K562 (cell line): Measurements from ENCODE around the gene DESI2. TPM values are rescaled to one million over a fixed set of nuclear protein-coding genes. Genes with fewer than 3 reads are reported as not detected.

Experiments
- CREB5 ChIP-seq: fragments of 250-450 bp; sonication (Bioruptor Pico); IDR thresholded peaks from 2 replicates; pipeline ENCODE4 v1.5.0; 2020; ENCODE audit warnings: mild to moderate bottlenecking
- polyA plus RNA-seq, 8 experiments: library from polyadenylated mRNA; depleted of rRNA in 4 of 8; stranded (reverse) in 5 of 8; unstranded in 3 of 8; fragments of >200 nt; fragmentation: Nextera tagmentation in 2 of 8; fragmentation: Illumina TruSeq in 1 of 8; extraction: Ambion mirVana in 2 of 8; extraction: Trizol in 1 of 8; gene quantifications; 2 replicates each; pipeline versions ENCODE4 v1.2.1 to v1.2.3, GENCODE V29; 2011 to 2014; ENCODE audit warnings: inconsistent platforms in 1 of 8, missing spikeins in 1 of 8
- small RNA-seq: library from RNA; depleted of rRNA; stranded (forward); fragments of <200 nt; gene quantifications from one replicate; pipeline ENCODE3, GENCODE V24; 2014
- total RNA-seq, 7 experiments: library from RNA; depleted of rRNA in 6 of 7; stranded (reverse); fragments of >200 nt in 6 of 7; fragmentation: Illumina TruSeq in 2 of 7; extraction: Trizol in 2 of 7; gene quantifications; 2 replicates each; pipeline versions ENCODE4 v1.2.1 to v1.2.3, GENCODE V29; 2011 to 2021; ENCODE audit warnings: low replicate concordance in 1 of 7

The DESI2 gene
- total and polyA plus RNA-seq, 9 of the 15 experiments (the other 6 are each of a cell fraction or from before 2014, with no cell fraction given) = 17.4 to 59.4 (median 38.4) TPM

GRCh38 chr1:244757091-244757939, 104.4 kb downstream of the DESI2 start (continued):
- TF ChIP-seq CREB5 (CRISPR knock-in tag) = no peak
- TF ChIP-seq, all 486 proteins: peak for 0

Small RNA genes within 50 kb of the gene (small RNA-seq; reads per million reads assigned to genes)
- not detected for gene AL451007.1

Other genes with a start within 250 kb of the DESI2 start
- 46.2 and 47.3 TPM in 2 replicates for gene ADSS2, start 201.2 kb upstream of the DESI2 start, total RNA-seq (2014; rRNA removed)
- gene ADSS2, start 201.2 kb upstream of the DESI2 start, total RNA-seq (2014; rRNA removed; fragmentation: Illumina TruSeq; extraction: Trizol) = 63.8 and 67.1 TPM in 2 replicates
- 60.7 and 63.1 TPM in 2 replicates for gene ADSS2, start 201.2 kb upstream of the DESI2 start, total RNA-seq (2015; rRNA removed; fragmentation: Illumina TruSeq; extraction: Trizol)
- 50.1 and 52.0 TPM in 2 replicates for gene ADSS2, start 201.2 kb upstream of the DESI2 start, total RNA-seq (2021)
- gene ADSS2, start 201.2 kb upstream of the DESI2 start, polyA plus RNA-seq (2011; rRNA removed) = 51.3 and 62.9 TPM in 2 replicates
- gene ADSS2, start 201.2 kb upstream of the DESI2 start, polyA plus RNA-seq (2014; fragmentation: Illumina TruSeq; extraction: Trizol) = 50.1 and 59.4 TPM in 2 replicates
- 10 to 100 TPM in 1 of 2 experiments, 1 to 10 TPM in 1; 8.8 to 13.7 TPM for gene ADSS2, start 201.2 kb upstream of the DESI2 start, polyA plus RNA-seq (2014; fragmentation: Nextera tagmentation; extraction: Ambion mirVana)
- gene ADSS2, start 201.2 kb upstream of the DESI2 start, polyA plus RNA-seq (2014; rRNA removed) = 61.4 and 61.9 TPM in 2 replicates
- not detected in 2 replicates for gene CATSPERE, start 191.9 kb upstream of the DESI2 start, total RNA-seq (2014; rRNA removed)
- 0.06 and 0.15 TPM in 2 replicates for gene CATSPERE, start 191.9 kb upstream of the DESI2 start, total RNA-seq (2014; rRNA removed; fragmentation: Illumina TruSeq; extraction: Trizol)
- gene CATSPERE, start 191.9 kb upstream of the DESI2 start, total RNA-seq (2015; rRNA removed; fragmentation: Illumina TruSeq; extraction: Trizol) = 0.07 and 0.11 TPM in 2 replicates
- not detected in 2 replicates for gene CATSPERE, start 191.9 kb upstream of the DESI2 start, total RNA-seq (2021)
- gene CATSPERE, start 191.9 kb upstream of the DESI2 start, polyA plus RNA-seq (2011; rRNA removed) = 0.06 and 0.23 TPM in 2 replicates
- 0.09 TPM in 1 of 2 replicates, not detected in the other for gene CATSPERE, start 191.9 kb upstream of the DESI2 start, polyA plus RNA-seq (2014; fragmentation: Illumina TruSeq; extraction: Trizol)
- gene CATSPERE, start 191.9 kb upstream of the DESI2 start, polyA plus RNA-seq (2014; fragmentation: Nextera tagmentation; extraction: Ambion mirVana) = under 1 TPM in 1 of 2 experiments, not detected in 1; 0.08 TPM
- gene CATSPERE, start 191.9 kb upstream of the DESI2 start, polyA plus RNA-seq (2014; rRNA removed) = 0.16 TPM in 1 of 2 replicates, not detected in the other
- 41.5 and 47.2 TPM in 2 replicates for gene COX20, start 182.5 kb downstream of the DESI2 start, total RNA-seq (2014; rRNA removed)
- 72.8 and 92.9 TPM in 2 replicates for gene COX20, start 182.5 kb downstream of the DESI2 start, total RNA-seq (2014; rRNA removed; fragmentation: Illumina TruSeq; extraction: Trizol)
- 77.9 and 84.3 TPM in 2 replicates for gene COX20, start 182.5 kb downstream of the DESI2 start, total RNA-seq (2015; rRNA removed; fragmentation: Illumina TruSeq; extraction: Trizol)
- gene COX20, start 182.5 kb downstream of the DESI2 start, total RNA-seq (2021) = 51.6 and 60.0 TPM in 2 replicates
- gene COX20, start 182.5 kb downstream of the DESI2 start, polyA plus RNA-seq (2011; rRNA removed) = 30.6 and 55.6 TPM in 2 replicates
- gene COX20, start 182.5 kb downstream of the DESI2 start, polyA plus RNA-seq (2014; fragmentation: Illumina TruSeq; extraction: Trizol) = 99.5 and 106 TPM in 2 replicates
- gene COX20, start 182.5 kb downstream of the DESI2 start, polyA plus RNA-seq (2014; fragmentation: Nextera tagmentation; extraction: Ambion mirVana) = 100 to 1,000 TPM; 145 to 171 TPM
- 122 and 192 TPM in 2 replicates for gene COX20, start 182.5 kb downstream of the DESI2 start, polyA plus RNA-seq (2014; rRNA removed)
- 668 and 711 TPM in 2 replicates for gene HNRNPU, start 211.4 kb downstream of the DESI2 start, total RNA-seq (2014; rRNA removed)
- 445 and 505 TPM in 2 replicates for gene HNRNPU, start 211.4 kb downstream of the DESI2 start, total RNA-seq (2014; rRNA removed; fragmentation: Illumina TruSeq; extraction: Trizol)
- 643 and 670 TPM in 2 replicates for gene HNRNPU, start 211.4 kb downstream of the DESI2 start, total RNA-seq (2015; rRNA removed; fragmentation: Illumina TruSeq; extraction: Trizol)
- 482 and 577 TPM in 2 replicates for gene HNRNPU, start 211.4 kb downstream of the DESI2 start, total RNA-seq (2021)
- gene HNRNPU, start 211.4 kb downstream of the DESI2 start, polyA plus RNA-seq (2011; rRNA removed) = 268 and 377 TPM in 2 replicates
- gene HNRNPU, start 211.4 kb downstream of the DESI2 start, polyA plus RNA-seq (2014; fragmentation: Illumina TruSeq; extraction: Trizol) = 629 and 777 TPM in 2 replicates
- 100 to 1,000 TPM; 159 to 174 TPM for gene HNRNPU, start 211.4 kb downstream of the DESI2 start, polyA plus RNA-seq (2014; fragmentation: Nextera tagmentation; extraction: Ambion mirVana)
- gene HNRNPU, start 211.4 kb downstream of the DESI2 start, polyA plus RNA-seq (2014; rRNA removed) = 519 and 621 TPM in 2 replicates